CD4-positive, alpha-beta memory T cell (primary cell): ENCODE results near the gene SCN1B. TPM values are rescaled to one million over a fixed set of nuclear protein-coding genes. Genes with fewer than 3 reads are reported as not detected.

Source experiments
- CTCF ChIA-PET: fragments of 350-600 bp; sonication (Branson Sonifier 250); formaldehyde crosslinking; loops from one replicate; lab custom pipeline; 2021; ENCODE audit warnings: inconsistent platforms; ENCODE audit not compliant: partially characterized antibody; lab: Charles Lee
- POLR2A ChIA-PET: fragments of 350-600 bp; sonication (Branson Sonifier 250); formaldehyde crosslinking; loops from one replicate; lab custom pipeline; 2021; ENCODE audit not compliant: partially characterized antibody; lab: Charles Lee
- DNase-seq, 5 donors: peaks; one replicate each; pipeline versions ENCODE4 v3.0.0 to v3.0.0-alpha.2; 2020 to 2022; ENCODE audit warnings: mixed read lengths in 1 of 5
- H3K27ac ChIP-seq: one replicate; pipeline ENCODE4 v1.7.0; 2013; ENCODE audit warnings: low read depth, low read length
- H3K27me3 ChIP-seq: 2 replicates; pipeline ENCODE4 v1.7.0; 2013; ENCODE audit warnings: mild to moderate bottlenecking, low read length, moderate library complexity; ENCODE audit not compliant: insufficient read depth
- H3K36me3 ChIP-seq: 2 replicates; pipeline ENCODE4 v1.7.0; 2013; ENCODE audit warnings: mild to moderate bottlenecking, low read length, moderate library complexity; ENCODE audit not compliant: insufficient read depth
- H3K4me1 ChIP-seq: 2 replicates; pipeline ENCODE4 v1.7.0; 2013; ENCODE audit warnings: mild to moderate bottlenecking, low read length, moderate library complexity; ENCODE audit not compliant: insufficient read depth
- H3K4me3 ChIP-seq, 2 donors: one replicate each; pipeline ENCODE4 v1.7.0; 2013; ENCODE audit warnings: low read length in 2 of 2, mild to moderate bottlenecking in 1 of 2
- H3K9me3 ChIP-seq, 2 donors: one replicate each; pipeline ENCODE4 v1.7.0; 2013; ENCODE audit warnings: low read length in 2 of 2, control low read depth in 1 of 2; ENCODE audit not compliant: control insufficient read depth in 1 of 2
- H3K27ac Mint-ChIP-seq, 7 donors: one replicate each; pipeline ENCODE4 v1.8.0; 2020 to 2021; ENCODE audit warnings: mixed read lengths in 7 of 7, mild to moderate bottlenecking in 6 of 7, inconsistent platforms in 3 of 7, moderate library complexity in 3 of 7
- H3K27me3 Mint-ChIP-seq, 2 donors: one replicate each; pipeline ENCODE4 v1.8.0; 2020 to 2021; ENCODE audit warnings: mixed read lengths in 2 of 2
- H3K36me3 Mint-ChIP-seq, 2 donors: one replicate each; pipeline ENCODE4 v1.8.0; 2020 to 2021; ENCODE audit warnings: mixed read lengths in 2 of 2, inconsistent platforms in 1 of 2, mild to moderate bottlenecking in 1 of 2
- H3K4me1 Mint-ChIP-seq, 4 donors: one replicate each; pipeline ENCODE4 v1.8.0; 2020 to 2021; ENCODE audit warnings: mixed read lengths in 4 of 4, mild to moderate bottlenecking in 1 of 4
- H3K4me3 Mint-ChIP-seq, 8 donors: one replicate each; pipeline ENCODE4 v1.8.0; 2020 to 2021; ENCODE audit warnings: mixed read lengths in 8 of 8, mild to moderate bottlenecking in 7 of 8, moderate library complexity in 6 of 8, inconsistent platforms in 3 of 8
- H3K9me3 Mint-ChIP-seq, 8 donors: one replicate each; pipeline ENCODE4 v1.8.0; 2020 to 2021; ENCODE audit warnings: mixed read lengths in 8 of 8, mild to moderate bottlenecking in 5 of 8, inconsistent platforms in 3 of 8, moderate library complexity in 1 of 8
- intact Hi-C: fragments of 100-400 bp; cut with micrococcal nuclease; formaldehyde crosslinking; loops from one replicate; pipeline ENCODE4 v1.15.1; 2023
- polyA plus RNA-seq, 2 donors: library from polyadenylated mRNA; unstranded; fragments of 300-500 nt; fragmentation: Illumina TruSeq; gene quantifications; one replicate each; pipeline ENCODE4 v1.2.3, GENCODE V29; 2021
- total RNA-seq, 2 experiments: library from RNA; stranded (reverse); gene quantifications; one replicate each; pipeline ENCODE4 v1.2.3, GENCODE V29; 2021

The SCN1B gene
- total and polyA plus RNA-seq, 4 experiments from 2014 or later = 0.64 to 1.5 (median 1.4) TPM; not detected in 1

DNA sequence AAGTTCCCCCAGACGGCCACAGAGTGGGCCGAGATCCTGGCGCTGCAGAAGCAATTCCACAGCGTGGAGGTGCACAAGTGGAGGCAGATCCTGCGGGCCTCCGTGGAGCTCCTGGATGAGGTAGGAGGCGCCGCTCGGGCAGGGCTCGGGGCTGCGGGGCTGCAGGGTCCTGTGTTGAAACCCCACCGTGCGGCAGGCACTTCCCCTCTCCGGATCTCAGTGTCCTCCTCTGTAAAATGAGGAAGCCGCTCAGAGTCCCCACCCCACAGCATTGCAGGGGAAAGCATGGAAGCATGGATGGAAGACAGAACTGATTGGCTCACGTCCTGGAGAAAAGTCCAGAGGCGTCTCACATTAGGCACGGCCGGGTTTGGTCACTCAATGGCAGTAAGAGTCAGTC is 6.8 kb upstream of the SCN1B start:
- H3K36me3 ChIP-seq = peaks cover 74% of the 10 kb centered on the region
- CTCF ChIA-PET = interaction anchor here (1.0 kb wide), 1 partner anchor 9 kb away, joined by 3 read pairs; no protein-coding TSS in a partner anchor

DNA sequence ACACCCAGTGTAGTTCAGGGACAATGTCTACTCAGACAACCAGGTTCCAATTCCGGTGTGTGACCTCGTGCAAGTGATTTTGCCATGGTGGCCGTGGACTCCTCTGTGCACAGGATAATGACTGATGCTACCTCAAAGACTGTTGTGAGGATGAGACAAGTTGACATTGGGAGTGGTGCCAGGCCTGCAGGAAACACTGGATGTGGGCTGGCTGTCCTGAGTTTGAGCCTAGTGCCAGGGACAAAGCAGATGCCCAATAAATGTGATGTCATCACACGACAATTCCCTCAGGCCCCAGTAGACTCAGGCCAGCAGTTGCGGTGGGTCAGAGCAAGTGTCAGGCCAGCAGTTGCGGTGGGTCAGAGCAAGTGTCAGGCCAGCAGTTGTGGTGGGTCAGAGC is 6.2 kb upstream of the SCN1B start:
- H3K27me3 Mint-ChIP-seq = no peaks in the 10 kb centered on the region
- peaks cover 0 to 2% (median 0%) of the 10 kb centered on the region in 8 donors for H3K9me3 Mint-ChIP-seq
- H3K4me3 Mint-ChIP-seq = peak overlapping the region in 1 of 8 donors; percentile 26
- intact Hi-C loops = no loop called here
- ChIA-PET CTCF (interaction anchor here (1.0 kb wide), 1 partner anchor 10 kb away, joined by 3 read pairs; no protein-coding TSS in a partner anchor), POLR2A (no interaction called here)
- no peaks in the 10 kb centered on the region for H3K9me3 ChIP-seq
- no peak overlapping the region for H3K27ac ChIP-seq
- H3K27ac Mint-ChIP-seq = peak overlapping the region in 1 of 7 donors; percentile 64
- peak in 1 of 5 donors; percentile 3 for DNase-seq
- H3K27me3 ChIP-seq = no peaks in the 10 kb centered on the region
- H3K36me3 ChIP-seq = peaks cover 67% of the 10 kb centered on the region
- H3K36me3 Mint-ChIP-seq = peaks cover 37 to 60% of the 10 kb centered on the region in 2 donors
- no peak overlapping the region for H3K4me3 ChIP-seq
- H3K4me1 ChIP-seq = no peaks in the 10 kb centered on the region
- peaks cover 0 to 5% (median 2%) of the 10 kb centered on the region in 4 donors for H3K4me1 Mint-ChIP-seq

More for the DNA sequence above, 6.8 kb upstream of the SCN1B start:
- POLR2A ChIA-PET = interaction anchor here (0.6 kb wide), 1 partner anchor 9 kb away, joined by 3 read pairs; no protein-coding TSS in a partner anchor
- Mint-ChIP-seq H3K27me3 (no peaks in the 10 kb centered on the region), H3K27ac (no peak overlapping the region), H3K9me3 (peaks cover 0 to 2% (median 0%) of the 10 kb centered on the region in 8 donors), H3K4me1 (peaks cover 0 to 4% (median 1%) of the 10 kb centered on the region in 4 donors), H3K4me3 (no peak overlapping the region), H3K36me3 (peaks cover 41 to 64% of the 10 kb centered on the region in 2 donors)
- H3K4me3 ChIP-seq = no peak overlapping the region
- no peaks in the 10 kb centered on the region for H3K4me1 ChIP-seq
- H3K9me3 ChIP-seq = no peaks in the 10 kb centered on the region
- DNase-seq = peak in 1 of 5 donors; percentile 17
- H3K27ac ChIP-seq = no peak overlapping the region
- no peaks in the 10 kb centered on the region for H3K27me3 ChIP-seq
- intact Hi-C loops = no loop called here

DNA sequence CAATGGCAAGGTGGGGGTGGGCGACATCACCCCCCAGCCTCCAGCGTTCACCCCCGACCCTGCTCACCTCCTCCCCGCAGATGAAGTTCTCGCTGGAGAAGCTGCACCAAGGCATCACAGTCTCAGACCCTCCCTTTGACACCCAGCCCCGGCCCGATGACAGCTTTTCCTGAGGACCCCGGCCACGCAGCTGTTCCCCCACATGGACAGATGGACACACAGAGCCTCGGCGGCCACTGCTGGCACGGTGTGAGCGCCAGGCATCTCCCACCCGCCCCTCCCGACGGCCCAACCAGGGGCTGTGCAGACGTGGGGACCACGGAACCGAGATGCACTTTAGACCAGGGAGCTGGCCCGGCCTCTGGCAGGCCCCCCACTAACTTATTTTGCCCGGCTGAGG is 4.3 kb upstream of the SCN1B start:
- H3K27ac ChIP-seq = no peak overlapping the region
- no peaks in the 10 kb centered on the region for H3K27me3 ChIP-seq
- Mint-ChIP-seq H3K27ac (no peak overlapping the region), H3K9me3 (no peaks in the 10 kb centered on the region), H3K27me3 (no peaks in the 10 kb centered on the region), H3K4me1 (peaks cover 0 to 4% (median 3%) of the 10 kb centered on the region in 4 donors), H3K36me3 (peaks cover 26 to 45% of the 10 kb centered on the region in 2 donors), H3K4me3 (no peak overlapping the region)
- peak in 1 of 5 donors; percentile 27 for DNase-seq
- CTCF ChIA-PET = interaction anchor here (0.9 to 2.2 kb wide), 3 partner anchors 13 to 48 kb away, joined by 3 to 14 read pairs (median 3); no protein-coding TSS in a partner anchor
- H3K4me3 ChIP-seq = no peak overlapping the region
- H3K9me3 ChIP-seq = no peaks in the 10 kb centered on the region
- peaks cover 6% of the 10 kb centered on the region for H3K4me1 ChIP-seq
- intact Hi-C loops = no loop called here
- H3K36me3 ChIP-seq = peaks cover 50% of the 10 kb centered on the region
- POLR2A ChIA-PET = interaction anchor here (0.7 to 4.2 kb wide), 4 partner anchors 9 to 52 kb away, joined by 3 to 26 read pairs (median 10); no protein-coding TSS in a partner anchor

DNA sequence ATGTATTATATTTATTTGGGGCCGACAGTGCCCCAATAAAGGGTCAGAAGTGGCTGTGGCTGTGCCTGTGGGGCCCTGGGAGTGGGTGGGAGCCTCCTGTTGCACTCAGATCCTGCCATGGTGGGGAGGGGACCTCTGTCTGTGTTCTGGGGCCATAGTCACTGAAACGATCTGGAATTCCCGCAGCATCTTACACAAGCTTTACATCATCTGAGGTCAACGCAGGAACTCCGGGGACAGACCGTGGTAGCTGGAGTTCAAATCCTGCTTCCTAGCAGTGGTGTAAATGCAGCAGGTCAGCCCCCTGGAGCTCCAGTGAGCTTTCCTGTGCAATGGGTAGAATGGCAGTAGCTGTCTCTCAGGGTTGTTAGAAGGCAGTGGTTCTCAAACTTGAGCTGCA is 3.9 kb upstream of the SCN1B start:
- H3K27me3 Mint-ChIP-seq = peaks cover 0 to 4% of the 10 kb centered on the region in 2 donors
- H3K27me3 ChIP-seq = no peaks in the 10 kb centered on the region
- no peak overlapping the region for H3K4me3 ChIP-seq
- H3K9me3 ChIP-seq = no peaks in the 10 kb centered on the region
- H3K27ac ChIP-seq = no peak overlapping the region
- peaks cover 11% of the 10 kb centered on the region for H3K4me1 ChIP-seq
- H3K4me1 Mint-ChIP-seq = peaks cover 4 to 8% (median 7%) of the 10 kb centered on the region in 4 donors
- no peaks in the 10 kb centered on the region for H3K9me3 Mint-ChIP-seq
- H3K36me3 Mint-ChIP-seq = peaks cover 24 to 42% of the 10 kb centered on the region in 2 donors
- ChIA-PET CTCF (interaction anchor here (0.9 to 2.2 kb wide), 3 partner anchors 13 to 48 kb away, joined by 3 to 14 read pairs (median 3); no protein-coding TSS in a partner anchor), POLR2A (interaction anchor here (1.4 to 4.2 kb wide), 4 partner anchors 9 to 52 kb away, joined by 3 to 26 read pairs (median 10); no protein-coding TSS in a partner anchor)
- peak overlapping the region in 1 of 7 donors; percentile 36 for H3K27ac Mint-ChIP-seq
- DNase-seq = peak in 1 of 5 donors; percentile 24
- peaks cover 45% of the 10 kb centered on the region for H3K36me3 ChIP-seq
- intact Hi-C loops = no loop called here
- no peak overlapping the region for H3K4me3 Mint-ChIP-seq

DNA sequence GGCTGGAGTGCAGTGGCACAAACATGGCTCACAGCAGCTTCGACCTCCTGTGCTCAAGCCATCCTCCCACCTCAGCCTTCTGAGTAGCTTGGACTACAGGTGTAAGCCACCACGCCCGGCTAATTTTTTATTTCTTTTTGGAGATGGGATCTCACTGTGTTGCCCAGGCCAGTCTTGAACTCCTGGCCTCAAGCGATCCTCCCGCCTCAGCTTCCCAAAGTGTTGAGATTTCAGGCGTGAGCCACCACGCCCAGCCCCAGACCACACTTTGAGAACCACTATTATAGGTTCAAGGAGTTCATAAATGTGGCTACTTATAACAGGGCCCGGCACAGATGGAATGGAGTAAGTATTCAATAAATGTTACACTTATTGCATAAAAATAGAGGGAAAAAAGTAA is 3.3 kb upstream of the SCN1B start:
- H3K4me3 Mint-ChIP-seq = peak overlapping the region in 1 of 8 donors; percentile 20
- ChIA-PET CTCF (interaction anchor here (1.0 to 2.2 kb wide), 3 partner anchors 12 to 17 kb away, joined by 3 to 14 read pairs (median 3); no protein-coding TSS in a partner anchor), POLR2A (interaction anchor here (1.4 to 4.2 kb wide), 5 partner anchors 10 to 53 kb away, joined by 3 to 26 read pairs (median 4); no protein-coding TSS in a partner anchor)
- no peak for DNase-seq
- no peaks in the 10 kb centered on the region for H3K9me3 Mint-ChIP-seq
- H3K27ac ChIP-seq = no peak overlapping the region
- peaks cover 21 to 40% of the 10 kb centered on the region in 2 donors for H3K36me3 Mint-ChIP-seq
- H3K9me3 ChIP-seq = no peaks in the 10 kb centered on the region
- intact Hi-C loops = no loop called here
- H3K4me3 ChIP-seq = no peak overlapping the region
- H3K4me1 ChIP-seq = peaks cover 13% of the 10 kb centered on the region
- H3K27me3 Mint-ChIP-seq = peaks cover 1 to 6% of the 10 kb centered on the region in 2 donors
- H3K36me3 ChIP-seq = peaks cover 39% of the 10 kb centered on the region
- no peak overlapping the region for H3K27ac Mint-ChIP-seq
- H3K27me3 ChIP-seq = no peaks in the 10 kb centered on the region
- peaks cover 7 to 10% (median 8%) of the 10 kb centered on the region in 4 donors for H3K4me1 Mint-ChIP-seq

DNA sequence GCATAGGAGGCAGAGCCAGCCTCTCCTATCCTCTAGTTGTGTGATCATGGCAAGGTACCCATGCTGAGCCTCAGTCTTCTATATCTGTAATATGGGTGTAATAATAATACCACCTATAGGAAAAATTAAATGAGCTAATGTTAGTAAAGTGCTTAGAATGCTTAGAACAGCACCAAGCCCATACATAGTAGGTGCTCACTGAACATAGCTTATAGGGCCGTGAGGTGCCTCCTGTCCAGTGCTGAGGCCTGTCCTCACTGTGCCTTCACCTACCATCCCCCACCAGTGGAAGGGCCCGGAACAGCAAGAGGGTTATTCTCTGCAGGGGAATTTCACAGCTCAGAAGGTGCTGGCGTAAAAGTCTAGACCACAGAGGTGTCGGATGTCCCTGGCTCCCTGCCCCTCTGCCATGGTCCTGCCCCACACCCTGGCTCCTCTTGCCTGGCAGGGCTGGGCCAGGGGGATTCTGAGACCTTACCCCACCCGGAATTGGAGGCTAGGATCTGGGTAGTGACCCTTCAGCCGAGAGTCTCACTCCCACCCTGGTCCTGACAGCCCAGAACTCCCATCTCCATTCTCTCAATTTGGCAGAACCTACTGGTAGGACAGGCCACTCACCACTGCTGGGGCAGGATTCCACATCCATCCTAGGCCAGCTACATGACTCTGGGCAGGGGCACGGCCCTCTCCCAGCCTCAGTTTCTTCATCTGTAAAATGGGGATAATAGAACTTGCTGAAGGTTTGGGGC is 2.2 kb upstream of the SCN1B start:
- Mint-ChIP-seq H3K27ac (peak overlapping the region in 2 of 7 donors; percentile 13 to 14), H3K9me3 (no peaks in the 10 kb centered on the region), H3K36me3 (peaks cover 15 to 32% of the 10 kb centered on the region in 2 donors), H3K4me3 (peak overlapping the region in 5 of 8 donors; percentile 11 to 48 (median 36)), H3K27me3 (peaks cover 6 to 7% of the 10 kb centered on the region in 2 donors), H3K4me1 (peaks cover 7 to 10% (median 8%) of the 10 kb centered on the region in 4 donors)
- Histone ChIP-seq H3K9me3 (no peaks in the 10 kb centered on the region), H3K4me1 (peaks cover 13% of the 10 kb centered on the region), H3K27ac (no peak overlapping the region), H3K4me3 (no peak overlapping the region), H3K36me3 (peaks cover 29% of the 10 kb centered on the region), H3K27me3 (no peaks in the 10 kb centered on the region)
- CTCF ChIA-PET = interaction anchor here (0.7 to 1.2 kb wide), 4 partner anchors 11 to 50 kb away, joined by 3 read pairs; no protein-coding TSS in a partner anchor
- intact Hi-C loops = no loop called here
- POLR2A ChIA-PET = interaction anchor here (0.9 to 4.2 kb wide), 5 partner anchors 10 to 26 kb away, joined by 3 to 26 read pairs (median 6); no protein-coding TSS in a partner anchor
- peak in 1 of 5 donors; percentile 34 for DNase-seq
